DMS53 treated with DMSO at 0.1 percent for 48 hours (cell line): ENCODE measurements around the gene SULT1B1.

Experiments
- DNase-seq: peaks from one replicate; lab custom pipeline; 2025; ENCODE audit not compliant: unreplicated experiment; lab: John Stamatoyannopoulos, UW

Gene SULT1B1

GRCh38 chr4:69750346-69750745, 10.1 kb downstream of the SULT1B1 start:
- DNase-seq: no peak

GRCh38 chr4:69749771-69750170, 10.6 kb downstream of the SULT1B1 start:
- DNase-seq: no peak

- DNase-seq: no peak
Measured at GRCh38 chr4:69748173-69748572, 12.2 kb downstream of the SULT1B1 start.

GRCh38 chr4:69744157-69744478, 16.3 kb downstream of the SULT1B1 start:
- no peak for DNase-seq

DNA sequence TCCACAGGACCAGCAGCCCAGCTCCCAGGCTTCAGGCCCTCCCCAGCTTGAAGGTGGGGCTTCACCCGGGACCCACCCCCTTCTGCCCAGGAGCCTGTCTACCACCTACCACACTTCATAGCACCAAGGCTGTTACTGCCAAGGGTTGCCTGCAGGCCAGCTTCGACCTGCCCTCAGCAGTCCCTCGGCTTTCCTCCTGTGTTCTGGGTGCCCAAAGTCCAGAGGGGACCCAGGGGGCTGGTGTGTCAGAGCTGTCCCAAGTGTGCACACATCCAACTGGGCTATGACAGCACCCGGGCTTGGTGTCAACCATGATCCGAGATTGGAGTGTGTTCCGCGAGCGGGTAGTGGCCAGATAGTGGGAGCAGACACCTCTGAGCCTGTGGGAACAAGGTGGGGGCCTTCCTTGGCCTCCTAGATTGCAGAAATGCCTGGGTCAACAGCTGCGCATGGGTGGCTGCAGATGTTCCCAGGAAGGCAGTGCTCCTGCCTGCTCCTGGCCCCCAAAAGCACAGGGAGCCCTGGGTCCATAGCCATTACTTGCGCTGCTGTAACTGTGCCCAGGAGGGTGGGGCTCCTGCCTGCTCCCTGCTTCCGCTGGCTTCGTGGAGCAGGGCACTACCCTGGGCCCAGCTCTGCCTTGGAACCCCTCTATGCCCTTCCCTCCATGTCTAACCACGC, 16.8 kb downstream of the SULT1B1 start:
- DNase-seq: no peak

GRCh38 chr4:69742596-69742995, 17.8 kb downstream of the SULT1B1 start:
- DNase-seq: no peak

DNA sequence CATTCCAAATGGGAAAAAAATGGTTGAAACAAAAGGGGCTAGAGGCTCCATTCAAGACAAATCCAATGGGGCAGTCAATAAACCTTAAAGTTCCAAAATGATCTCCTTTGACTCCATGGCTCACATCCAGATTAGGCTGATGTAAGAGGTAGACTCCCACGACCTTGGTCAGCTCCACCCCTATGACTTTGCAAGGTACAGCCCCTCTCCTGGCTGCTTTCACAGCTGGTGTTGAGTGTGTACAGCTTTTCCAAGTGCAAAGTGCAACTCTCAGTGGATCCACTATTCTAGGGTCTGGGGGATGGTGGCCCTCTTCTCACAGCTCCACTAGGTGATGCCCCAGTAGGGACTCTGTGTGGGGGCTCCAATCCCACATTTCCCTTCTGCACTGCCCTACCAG, 21.5 kb downstream of the SULT1B1 start:
- no peak for DNase-seq

DNA sequence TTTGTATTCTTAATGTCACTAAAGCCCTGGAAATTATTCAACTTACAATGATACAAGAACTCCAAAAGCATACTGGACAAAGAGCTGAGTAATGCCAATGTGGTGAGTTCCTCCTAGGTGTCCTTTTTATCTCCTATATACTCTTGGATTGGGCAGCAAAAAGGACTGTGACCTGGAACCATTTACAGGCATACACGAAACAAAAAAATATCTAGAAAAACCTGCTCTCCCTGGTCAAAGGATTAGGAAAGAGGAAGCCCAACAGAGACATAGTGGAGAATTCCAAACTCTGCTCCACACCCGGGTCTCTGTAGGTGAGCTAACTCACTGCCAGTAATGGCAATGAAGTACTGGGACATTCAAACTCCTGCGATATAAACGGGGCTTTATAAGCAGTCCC, 25.3 kb downstream of the SULT1B1 start:
- DNase-seq: no peak

DNA sequence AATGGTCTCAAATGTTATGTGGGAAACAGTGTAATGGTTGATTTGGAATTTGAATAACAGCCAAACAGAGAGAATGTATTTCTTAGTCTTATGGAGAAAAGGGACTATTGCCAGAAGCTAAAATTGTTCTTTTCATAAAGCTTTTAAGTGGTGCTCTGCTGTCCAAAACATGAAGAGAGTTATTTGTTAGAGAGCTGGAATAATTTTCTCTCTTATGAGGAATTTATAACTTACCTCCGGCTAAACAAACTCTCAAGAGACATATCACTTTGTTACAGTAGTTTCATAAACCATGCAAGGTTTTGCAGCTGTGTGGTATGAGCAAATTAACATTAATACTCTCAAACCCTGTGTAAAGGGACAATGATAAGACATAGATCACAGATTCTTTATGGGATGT, 28.6 kb downstream of the SULT1B1 start:
- DNase-seq: no peak

DNA sequence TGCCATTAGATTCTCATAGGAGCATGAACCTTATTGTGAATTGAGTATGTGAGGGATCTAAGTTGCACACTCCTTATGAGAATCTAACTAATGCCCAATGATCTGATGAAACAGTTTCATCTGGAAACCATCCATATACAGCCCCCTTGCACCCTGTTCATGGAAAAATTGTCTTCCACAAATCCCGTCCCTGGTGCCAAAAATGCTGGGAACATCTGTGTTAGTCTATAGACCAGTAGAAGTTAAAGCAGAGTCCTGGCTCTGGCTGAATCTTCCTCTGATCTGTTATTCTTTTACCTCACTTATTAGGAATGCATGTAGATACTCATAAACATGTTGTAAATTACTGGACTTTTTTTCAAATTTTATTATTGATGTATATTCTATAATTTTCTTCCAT, 29.2 kb downstream of the SULT1B1 start:
- no peak for DNase-seq

- no peak for DNase-seq
Measured at GRCh38 chr4:69730002-69730401, 30.4 kb downstream of the SULT1B1 start.

GRCh38 chr4:69727926-69728325, 32.5 kb downstream of the SULT1B1 start:
- DNase-seq: no peak

DNA sequence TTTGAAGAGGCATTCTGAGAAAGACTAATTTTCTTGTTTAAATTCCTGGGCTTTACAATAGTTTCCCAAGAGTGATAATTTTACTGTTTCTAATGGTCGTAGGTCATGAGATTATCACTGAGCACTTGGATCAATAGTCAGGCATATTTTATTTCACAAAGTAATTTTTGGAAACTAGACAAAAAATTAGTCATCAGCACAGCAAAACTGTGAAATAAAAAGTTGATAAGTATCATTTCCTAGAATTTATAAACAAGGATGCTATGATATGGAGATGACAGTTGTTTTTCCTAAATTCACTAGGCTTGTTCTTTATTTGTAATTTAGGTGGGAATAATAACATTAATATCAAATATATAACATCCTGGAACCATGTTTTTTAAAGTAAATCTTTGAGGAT, 33.0 kb downstream of the SULT1B1 start:
- DNase-seq: no peak

GRCh38 chr4:69726971-69727370, 33.4 kb downstream of the SULT1B1 start:
- no peak for DNase-seq

- no peak for DNase-seq
Measured at GRCh38 chr4:69718396-69719271, 41.8 kb downstream of the SULT1B1 start.

GRCh38 chr4:69717778-69718177, 42.6 kb downstream of the SULT1B1 start:
- DNase-seq: no peak

DNA sequence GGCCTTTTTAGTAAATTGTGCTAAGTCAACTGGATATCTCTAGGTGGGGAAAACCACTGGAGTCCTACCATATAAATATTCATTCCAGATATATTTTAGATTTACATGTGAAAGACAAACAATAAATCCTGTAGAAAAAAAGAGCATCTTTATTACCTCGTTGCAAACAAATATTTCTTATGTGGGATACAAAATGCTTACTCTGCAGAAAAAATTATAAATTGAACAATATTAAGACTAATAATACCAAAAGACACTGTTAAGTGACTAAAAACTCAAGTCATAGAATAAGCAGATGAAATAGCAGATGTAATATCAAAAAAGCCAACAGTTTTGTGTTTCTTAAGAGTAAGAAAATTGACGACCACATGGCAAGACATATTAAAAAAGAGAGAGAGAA, 43.8 kb downstream of the SULT1B1 start:
- DNase-seq: no peak

DNA sequence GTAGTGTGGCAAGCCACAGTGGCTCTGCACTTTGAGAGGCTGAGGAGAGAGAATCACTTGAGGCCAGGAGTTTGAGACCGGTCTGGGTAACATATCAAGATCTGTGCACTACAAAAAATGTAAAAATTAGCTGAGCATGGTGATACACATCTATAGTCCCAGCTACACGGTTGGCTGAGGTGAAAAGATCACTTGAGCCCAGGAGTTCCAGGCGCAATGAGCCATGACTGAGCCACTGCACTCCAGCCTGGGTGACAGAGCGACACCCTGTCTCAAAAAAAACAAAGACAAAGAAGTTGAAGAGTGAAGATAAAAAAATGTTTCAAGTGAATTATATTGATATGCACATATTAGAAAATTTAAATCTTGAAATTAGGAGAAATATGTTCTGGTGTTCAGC, 46.3 kb downstream of the SULT1B1 start:
- DNase-seq: no peak

DNA sequence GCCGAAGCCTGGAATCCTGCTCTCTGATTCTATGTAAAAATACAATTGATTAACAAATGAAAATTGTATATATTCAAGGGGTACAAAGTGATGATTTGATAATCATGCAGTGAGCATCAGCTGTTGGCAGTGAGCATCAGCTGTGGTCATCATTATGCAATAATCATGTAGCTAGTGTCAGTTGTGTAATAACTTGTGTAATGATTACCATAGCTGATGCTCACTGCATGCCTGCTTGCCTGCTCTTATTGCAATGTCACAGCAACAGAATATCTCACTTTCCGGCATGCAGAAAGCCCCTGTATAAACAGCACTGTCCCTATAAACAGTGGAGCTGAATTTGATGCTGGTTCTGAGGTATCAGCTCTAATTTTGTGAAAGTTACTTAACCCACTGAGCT, 46.8 kb downstream of the SULT1B1 start:
- DNase-seq: no peak

DNA sequence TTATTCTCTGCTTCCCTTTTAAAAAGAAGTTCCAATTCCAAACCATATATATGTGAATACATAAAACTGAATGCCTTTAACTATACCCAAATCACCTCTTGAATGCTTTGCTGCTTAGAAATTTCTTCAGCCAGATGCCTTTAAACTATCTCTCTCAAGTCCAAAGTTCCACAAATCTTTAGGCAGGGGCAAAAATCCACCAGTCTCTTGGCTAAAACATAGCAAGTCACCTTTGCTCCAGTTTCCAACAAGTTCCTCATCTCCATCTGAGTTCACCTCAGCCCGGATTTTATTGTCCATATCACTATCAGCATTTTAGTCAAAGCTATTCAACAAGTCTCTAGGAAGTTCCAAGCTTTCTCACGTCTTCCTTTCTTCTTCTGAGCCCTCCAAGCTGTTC, 49.8 kb downstream of the SULT1B1 start:
- DNase-seq: no peak

GRCh38 chr4:69708211-69708610, 52.2 kb downstream of the SULT1B1 start:
- DNase-seq: no peak

DNA sequence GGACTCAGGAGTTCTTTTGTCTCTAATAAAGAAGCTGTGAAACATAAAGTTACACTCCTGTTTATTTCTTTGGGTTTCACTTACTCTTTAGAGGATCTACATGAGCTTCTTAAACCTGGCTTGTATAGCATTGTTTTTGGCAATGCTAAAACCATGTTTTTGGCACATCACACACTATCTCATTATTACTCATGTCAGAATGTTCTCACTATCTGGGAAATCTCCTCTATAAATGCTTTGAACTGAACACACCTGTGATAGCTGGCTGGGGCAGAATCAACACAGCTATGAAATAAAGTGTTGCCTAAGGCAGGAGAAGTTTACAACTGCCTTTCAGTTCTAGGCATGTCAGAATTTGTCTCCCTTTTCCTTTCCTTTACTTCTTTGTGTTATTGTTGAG, 52.6 kb downstream of the SULT1B1 start:
- no peak for DNase-seq

GRCh38 chr4:69702201-69702600, 58.2 kb downstream of the SULT1B1 start:
- DNase-seq: no peak
